Breast epithelium (tissue), 3 donors: ENCODE measurements around the gene IQSEC3.
"Not testable (repeated sequence)": the region's sequence is repeated elsewhere in the genome, so short reads cannot be mapped to it uniquely, and the experiment has no call there.

Source experiments
- POLR2A ChIP-seq: fragments of 450-650 bp; IDR thresholded peaks from one replicate; pipeline ENCODE4 v1.6.1; 2016; ENCODE audit warnings: antibody characterized with exemption, mild to moderate bottlenecking, moderate library complexity
- TF ChIP-seq, protein P1 (sequence below), 3 donors: fragments of 450-650 bp; IDR thresholded peaks; one replicate each; pipeline ENCODE4 v1.5.1; 2016 to 2017; ENCODE audit warnings: antibody characterized with exemption in 3 of 3, mild to moderate bottlenecking in 3 of 3, moderate library complexity in 3 of 3

DNA sequence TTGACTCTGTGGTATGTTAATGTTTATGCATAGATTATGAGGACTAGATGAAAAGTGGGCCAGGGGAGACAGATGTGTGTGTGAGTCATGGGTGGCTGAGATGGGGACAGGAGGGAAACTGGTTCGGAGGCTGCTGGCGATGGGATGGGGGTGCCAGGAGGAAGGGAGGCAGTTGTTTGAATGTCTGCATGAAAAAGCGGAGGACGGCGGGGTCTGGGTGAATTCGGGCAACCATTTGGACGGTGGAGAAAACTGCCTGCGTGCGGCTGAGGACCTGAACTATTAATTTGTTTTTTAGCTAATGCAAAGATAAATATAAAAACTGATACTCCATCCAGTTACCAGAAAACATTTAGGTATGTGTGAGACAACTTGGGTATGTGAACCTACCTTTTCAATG, 27.8 kb upstream of the IQSEC3 start:
- TF ChIP-seq POLR2A: not testable (repeated sequence)
- TF ChIP-seq, protein P1, sequence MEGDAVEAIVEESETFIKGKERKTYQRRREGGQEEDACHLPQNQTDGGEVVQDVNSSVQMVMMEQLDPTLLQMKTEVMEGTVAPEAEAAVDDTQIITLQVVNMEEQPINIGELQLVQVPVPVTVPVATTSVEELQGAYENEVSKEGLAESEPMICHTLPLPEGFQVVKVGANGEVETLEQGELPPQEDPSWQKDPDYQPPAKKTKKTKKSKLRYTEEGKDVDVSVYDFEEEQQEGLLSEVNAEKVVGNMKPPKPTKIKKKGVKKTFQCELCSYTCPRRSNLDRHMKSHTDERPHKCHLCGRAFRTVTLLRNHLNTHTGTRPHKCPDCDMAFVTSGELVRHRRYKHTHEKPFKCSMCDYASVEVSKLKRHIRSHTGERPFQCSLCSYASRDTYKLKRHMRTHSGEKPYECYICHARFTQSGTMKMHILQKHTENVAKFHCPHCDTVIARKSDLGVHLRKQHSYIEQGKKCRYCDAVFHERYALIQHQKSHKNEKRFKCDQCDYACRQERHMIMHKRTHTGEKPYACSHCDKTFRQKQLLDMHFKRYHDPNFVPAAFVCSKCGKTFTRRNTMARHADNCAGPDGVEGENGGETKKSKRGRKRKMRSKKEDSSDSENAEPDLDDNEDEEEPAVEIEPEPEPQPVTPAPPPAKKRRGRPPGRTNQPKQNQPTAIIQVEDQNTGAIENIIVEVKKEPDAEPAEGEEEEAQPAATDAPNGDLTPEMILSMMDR (IDR thresholded peaks at IDR 0.05): not testable (repeated sequence)
